GM10266 (cell line): ENCODE measurements around the gene GNPTG.
A peak's percentile ranks its signal among the peaks of the same experiment; 100 is the strongest.

Experiments used
- DNase-seq: peaks from one replicate; pipeline ENCODE4 v3.0.0; 2012; ENCODE audit errors: extremely low spot score
- TF ChIP-seq, protein P1 (sequence below): IDR thresholded peaks from 2 replicates; pipeline ENCODE4 v1.5.1; 2012; ENCODE audit warnings: mild to moderate bottlenecking, low read depth; ENCODE audit not compliant: control insufficient read depth, insufficient read depth; ENCODE audit errors: missing control alignments

Gene GNPTG

GRCh38 chr16:1362807-1363206 lies 11.1 kb downstream of the GNPTG start:
- no peak for DNase-seq
- TF ChIP-seq, protein P1, sequence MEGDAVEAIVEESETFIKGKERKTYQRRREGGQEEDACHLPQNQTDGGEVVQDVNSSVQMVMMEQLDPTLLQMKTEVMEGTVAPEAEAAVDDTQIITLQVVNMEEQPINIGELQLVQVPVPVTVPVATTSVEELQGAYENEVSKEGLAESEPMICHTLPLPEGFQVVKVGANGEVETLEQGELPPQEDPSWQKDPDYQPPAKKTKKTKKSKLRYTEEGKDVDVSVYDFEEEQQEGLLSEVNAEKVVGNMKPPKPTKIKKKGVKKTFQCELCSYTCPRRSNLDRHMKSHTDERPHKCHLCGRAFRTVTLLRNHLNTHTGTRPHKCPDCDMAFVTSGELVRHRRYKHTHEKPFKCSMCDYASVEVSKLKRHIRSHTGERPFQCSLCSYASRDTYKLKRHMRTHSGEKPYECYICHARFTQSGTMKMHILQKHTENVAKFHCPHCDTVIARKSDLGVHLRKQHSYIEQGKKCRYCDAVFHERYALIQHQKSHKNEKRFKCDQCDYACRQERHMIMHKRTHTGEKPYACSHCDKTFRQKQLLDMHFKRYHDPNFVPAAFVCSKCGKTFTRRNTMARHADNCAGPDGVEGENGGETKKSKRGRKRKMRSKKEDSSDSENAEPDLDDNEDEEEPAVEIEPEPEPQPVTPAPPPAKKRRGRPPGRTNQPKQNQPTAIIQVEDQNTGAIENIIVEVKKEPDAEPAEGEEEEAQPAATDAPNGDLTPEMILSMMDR = no peak

DNA sequence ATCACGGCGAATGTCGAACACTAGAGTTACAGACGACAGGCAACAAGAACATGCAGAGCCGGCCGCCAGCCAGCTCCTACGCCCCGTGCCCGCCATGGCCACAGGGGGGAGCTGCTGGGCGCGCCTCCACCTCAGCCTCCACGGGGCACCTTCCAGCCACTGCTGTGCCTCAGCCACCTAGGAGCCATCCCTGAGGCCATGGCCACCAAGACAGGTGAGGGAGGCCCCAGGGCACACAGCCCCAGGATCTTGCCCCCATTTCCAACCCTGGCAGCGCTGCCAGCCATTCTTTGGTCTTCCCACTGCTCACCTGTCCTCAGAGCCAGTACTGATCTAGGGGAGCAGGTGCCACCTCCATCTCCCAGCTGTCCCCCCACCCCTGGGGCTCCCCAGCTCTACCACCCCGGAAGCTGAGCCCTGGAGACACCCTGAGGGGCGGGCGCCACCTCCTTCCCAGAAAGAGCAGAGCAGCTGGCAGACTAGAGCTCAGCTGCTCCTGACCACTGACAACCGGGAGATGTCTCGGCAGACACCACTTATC lies 11.8 kb downstream of the GNPTG start:
- DNase-seq = peak; percentile 92
- TF ChIP-seq, protein P1 = peak; percentile 92

DNA sequence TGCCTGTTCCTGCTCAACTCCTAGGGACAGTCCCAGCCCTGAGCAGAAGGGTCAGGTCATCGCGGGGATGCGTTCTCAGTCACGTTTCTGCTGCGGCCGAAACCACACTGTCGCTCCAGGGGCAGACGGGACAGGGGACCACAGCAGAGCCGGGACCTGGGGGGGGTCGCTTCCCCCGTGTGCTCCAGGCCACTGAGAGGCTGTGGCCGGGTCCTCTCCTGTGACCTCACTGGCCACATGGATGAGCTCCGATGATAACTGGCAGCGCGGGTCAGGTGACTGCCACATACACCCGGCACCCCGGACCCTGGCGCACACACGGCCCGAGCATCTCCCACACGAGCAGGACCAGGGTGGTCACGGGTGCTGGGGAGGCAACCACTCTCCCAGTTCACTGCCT lies 12.8 kb downstream of the GNPTG start:
- TF ChIP-seq, protein P1 = no peak
- DNase-seq = no peak

DNA sequence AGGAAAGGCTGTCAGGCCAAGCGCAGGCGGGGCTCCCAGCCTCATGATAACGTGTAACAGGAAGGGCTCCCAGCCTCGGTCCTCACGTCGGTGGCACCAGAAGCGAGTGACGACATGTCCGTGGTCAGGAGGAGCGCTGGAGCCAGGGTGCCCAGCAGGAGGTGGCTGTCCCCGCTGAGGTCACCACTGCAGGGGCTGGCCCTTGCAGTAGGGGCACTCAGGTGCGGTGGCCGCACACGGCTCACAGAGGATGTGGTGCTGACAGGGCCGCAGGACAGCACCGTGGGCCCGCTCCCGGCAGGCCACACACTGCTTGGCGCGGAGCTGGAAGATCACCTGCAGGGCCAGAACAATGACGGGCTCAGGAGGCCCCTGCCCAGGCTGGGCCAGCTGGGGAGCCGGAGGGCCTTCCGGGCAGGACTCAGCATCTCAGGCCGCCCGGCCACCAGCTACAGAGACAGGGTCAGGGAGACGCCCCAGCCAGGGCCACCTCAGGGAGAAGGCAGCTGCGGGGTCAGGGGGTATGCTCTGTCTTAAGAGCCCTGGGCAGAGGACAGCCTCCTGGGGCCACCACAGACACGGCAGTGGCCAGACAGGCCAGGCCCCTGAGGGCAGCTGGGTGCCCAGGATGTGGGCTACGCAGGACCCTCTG lies 14.5 kb downstream of the GNPTG start:
- no peak for DNase-seq
- TF ChIP-seq, protein P1 = no peak

- TF ChIP-seq, protein P1 = no peak
- DNase-seq = no peak
Measured at GRCh38 chr16:1366712-1367299, 15.1 kb downstream of the GNPTG start.

- TF ChIP-seq, protein P1 = no peak
- DNase-seq = no peak
Measured at GRCh38 chr16:1367486-1368174, 15.9 kb downstream of the GNPTG start.
